Astrocyte (in vitro differentiated cells and primary cell): ENCODE results near the gene ADH4.

Experiments
- EZH2 ChIP-seq: IDR thresholded peaks from 2 replicates; pipeline ENCODE4 v1.6.1; 2012; ENCODE audit warnings: mild to moderate bottlenecking, low read length, inconsistent platforms; ENCODE audit not compliant: insufficient read depth
- TF ChIP-seq, protein P1 (sequence below): IDR thresholded peaks from 2 replicates; pipeline ENCODE4 v1.5.1; 2011; ENCODE audit warnings: low read depth, mild to moderate bottlenecking, inconsistent platforms, low read length, moderate library complexity; ENCODE audit not compliant: insufficient read depth

DNA sequence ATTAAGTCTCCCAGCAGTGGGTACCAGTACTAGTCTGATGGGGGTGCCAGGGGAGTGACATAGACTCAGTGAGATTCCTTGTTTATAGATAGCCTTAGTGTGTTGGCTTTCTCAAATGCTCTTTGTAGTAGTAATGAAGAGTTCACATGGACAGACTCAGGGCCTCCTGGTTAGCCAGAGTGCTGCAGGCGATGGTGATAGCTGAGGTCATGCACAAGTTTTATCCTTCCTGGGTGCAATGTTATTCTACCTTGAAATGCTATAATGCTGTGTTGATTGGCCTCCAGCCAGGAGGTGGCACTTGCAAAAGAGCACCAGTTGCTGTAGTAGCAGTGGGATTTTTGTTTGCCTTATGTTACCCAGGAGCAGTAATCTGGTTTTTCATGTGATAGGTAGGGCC, 35.5 kb upstream of the ADH4 start:
- TF ChIP-seq, protein P1, sequence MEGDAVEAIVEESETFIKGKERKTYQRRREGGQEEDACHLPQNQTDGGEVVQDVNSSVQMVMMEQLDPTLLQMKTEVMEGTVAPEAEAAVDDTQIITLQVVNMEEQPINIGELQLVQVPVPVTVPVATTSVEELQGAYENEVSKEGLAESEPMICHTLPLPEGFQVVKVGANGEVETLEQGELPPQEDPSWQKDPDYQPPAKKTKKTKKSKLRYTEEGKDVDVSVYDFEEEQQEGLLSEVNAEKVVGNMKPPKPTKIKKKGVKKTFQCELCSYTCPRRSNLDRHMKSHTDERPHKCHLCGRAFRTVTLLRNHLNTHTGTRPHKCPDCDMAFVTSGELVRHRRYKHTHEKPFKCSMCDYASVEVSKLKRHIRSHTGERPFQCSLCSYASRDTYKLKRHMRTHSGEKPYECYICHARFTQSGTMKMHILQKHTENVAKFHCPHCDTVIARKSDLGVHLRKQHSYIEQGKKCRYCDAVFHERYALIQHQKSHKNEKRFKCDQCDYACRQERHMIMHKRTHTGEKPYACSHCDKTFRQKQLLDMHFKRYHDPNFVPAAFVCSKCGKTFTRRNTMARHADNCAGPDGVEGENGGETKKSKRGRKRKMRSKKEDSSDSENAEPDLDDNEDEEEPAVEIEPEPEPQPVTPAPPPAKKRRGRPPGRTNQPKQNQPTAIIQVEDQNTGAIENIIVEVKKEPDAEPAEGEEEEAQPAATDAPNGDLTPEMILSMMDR, result no peak
- no peak for TF ChIP-seq EZH2
